ENCODE results near the gene OSBPL8. TPM values are rescaled to one million over a fixed set of nuclear protein-coding genes. Genes with fewer than 3 reads are reported as not detected.

Gene OSBPL8
- total RNA-seq, 5 donors from 2014 or later (not counting 1 experiment from before 2014, with no cell fraction given) = 122 to 152 (median 130) TPM

- no peaks in the 10 kb centered on the region for H3K27me3 ChIP-seq (replicated peaks in 1 of 2; ENCODE audit: control insufficient read depth in 2 of 2, extremely low read depth in 1 of 2, insufficient read depth in 2 of 2, low read length in 1 of 2)
- no peak overlapping the region for H3K27ac ChIP-seq (ENCODE audit: low read length)
- H3K4me3 ChIP-seq (ENCODE audit: control insufficient read depth in 1 of 2, extremely low read depth in 1 of 2, low read length in 1 of 2) = no peak overlapping the region
- ChIA-PET CTCF (interaction anchor here (0.6 to 1.4 kb wide), 3 partner anchors 9 to 563 kb away, joined by 3 to 5 read pairs (median 3); no protein-coding TSS in a partner anchor), POLR2A (interaction anchor here (0.6 to 0.9 kb wide), 4 partner anchors 9 to 1653 kb away, joined by 3 to 8 read pairs (median 4); no protein-coding TSS in a partner anchor)
- Mint-ChIP-seq H3K9me3 (no peaks in the 10 kb centered on the region), H3K4me1 (peaks cover 74 to 82% (median 79%) of the 10 kb centered on the region in 3 donors), H3K27me3 (no peaks in the 10 kb centered on the region), H3K4me3 (no peak overlapping the region), H3K36me3 (peaks cover 15% of the 10 kb centered on the region), H3K27ac (no peak overlapping the region)
- ATAC-seq (replicated peaks in 1 of 4) (no peak), DNase-seq (no peak)
- no CpG with 5 or more reads among the region's 1 CpG for WGBS (ENCODE audit: insufficient coverage)
- peaks cover 14 to 39% of the 10 kb centered on the region in 2 experiments for H3K4me1 ChIP-seq (ENCODE audit: control insufficient read depth in 1 of 2, extremely low read depth in 1 of 2, insufficient read depth in 2 of 2, low read length in 2 of 2)
- no peaks in the 10 kb centered on the region for H3K36me3 ChIP-seq (ENCODE audit: control insufficient read depth in 2 of 2, extremely low read depth in 1 of 2, insufficient read depth in 1 of 2, low read length in 1 of 2)
- no peaks in the 10 kb centered on the region for H3K9me3 ChIP-seq
These were observed 14.1 kb downstream of the OSBPL8 start for GRCh38 chr12:76545486-76545885.

GRCh38 chr12:76544601-76545261, 14.8 kb downstream of the OSBPL8 start:
- no peak for DNase-seq
- Histone ChIP-seq H3K27ac (ENCODE audit: low read length) (no peak overlapping the region), H3K9me3 (no peaks in the 10 kb centered on the region), H3K4me1 (ENCODE audit: control insufficient read depth in 1 of 2, extremely low read depth in 1 of 2, insufficient read depth in 2 of 2, low read length in 2 of 2) (peaks cover 11 to 41% of the 10 kb centered on the region in 2 experiments), H3K4me3 (ENCODE audit: control insufficient read depth in 1 of 2, extremely low read depth in 1 of 2, low read length in 1 of 2) (no peak overlapping the region), H3K27me3 (replicated peaks in 1 of 2; ENCODE audit: control insufficient read depth in 2 of 2, extremely low read depth in 1 of 2, insufficient read depth in 2 of 2, low read length in 1 of 2) (no peaks in the 10 kb centered on the region), H3K36me3 (ENCODE audit: control insufficient read depth in 2 of 2, extremely low read depth in 1 of 2, insufficient read depth in 1 of 2, low read length in 1 of 2) (no peaks in the 10 kb centered on the region)
- CTCF ChIA-PET = interaction anchor here in 1 of 2 donors (0.6 to 0.8 kb wide), 2 partner anchors 10 to 12 kb away, joined by 3 to 9 read pairs; no protein-coding TSS in a partner anchor
- H3K27me3 Mint-ChIP-seq = no peaks in the 10 kb centered on the region
- ATAC-seq (replicated peaks in 1 of 4) = no peak
- H3K27ac Mint-ChIP-seq = no peak overlapping the region
- peaks cover 72 to 82% (median 79%) of the 10 kb centered on the region in 3 donors for H3K4me1 Mint-ChIP-seq
- peaks cover 16% of the 10 kb centered on the region for H3K36me3 Mint-ChIP-seq
- H3K4me3 Mint-ChIP-seq = no peak overlapping the region
- H3K9me3 Mint-ChIP-seq = no peaks in the 10 kb centered on the region
- WGBS (ENCODE audit: insufficient coverage) = no CpG with 5 or more reads among the region's 4 CpGs
- POLR2A ChIA-PET = interaction anchor here (0.6 to 0.7 kb wide), 2 partner anchors 10 to 1652 kb away, joined by 3 read pairs; no protein-coding TSS in a partner anchor

GRCh38 chr12:76543813-76544347, 15.7 kb downstream of the OSBPL8 start:
- Histone ChIP-seq H3K27ac (ENCODE audit: low read length) (no peak overlapping the region), H3K27me3 (replicated peaks in 1 of 2; ENCODE audit: control insufficient read depth in 2 of 2, extremely low read depth in 1 of 2, insufficient read depth in 2 of 2, low read length in 1 of 2) (no peaks in the 10 kb centered on the region), H3K4me3 (ENCODE audit: control insufficient read depth in 1 of 2, extremely low read depth in 1 of 2, low read length in 1 of 2) (no peak overlapping the region), H3K36me3 (ENCODE audit: control insufficient read depth in 2 of 2, extremely low read depth in 1 of 2, insufficient read depth in 1 of 2, low read length in 1 of 2) (no peaks in the 10 kb centered on the region), H3K9me3 (no peaks in the 10 kb centered on the region), H3K4me1 (ENCODE audit: control insufficient read depth in 1 of 2, extremely low read depth in 1 of 2, insufficient read depth in 2 of 2, low read length in 2 of 2) (peaks cover 7 to 34% of the 10 kb centered on the region in 2 experiments)
- ChIA-PET CTCF (interaction anchor here in 1 of 2 donors (0.8 kb wide), 1 partner anchor 11 kb away, joined by 9 read pairs; no protein-coding TSS in a partner anchor), POLR2A (no interaction called here)
- Mint-ChIP-seq H3K4me1 (peaks cover 72 to 78% (median 78%) of the 10 kb centered on the region in 3 donors), H3K4me3 (no peak overlapping the region), H3K27ac (no peak overlapping the region), H3K36me3 (peaks cover 11% of the 10 kb centered on the region), H3K9me3 (no peaks in the 10 kb centered on the region), H3K27me3 (no peaks in the 10 kb centered on the region)
- no peak for ATAC-seq (replicated peaks in 1 of 4)
- WGBS (ENCODE audit: insufficient coverage) = 100% methylated on average over 1 of the region's 4 CpGs
- DNase-seq = no peak

- WGBS (ENCODE audit: insufficient coverage) = no CpG with 5 or more reads among the region's 5 CpGs
- H3K4me3 ChIP-seq (ENCODE audit: control insufficient read depth in 1 of 2, extremely low read depth in 1 of 2, low read length in 1 of 2) = no peak overlapping the region
- Mint-ChIP-seq H3K27ac (peak overlapping the region in 1 of 2 donors; percentile 1), H3K9me3 (no peaks in the 10 kb centered on the region), H3K36me3 (peaks cover 9% of the 10 kb centered on the region), H3K4me1 (peaks cover 67 to 71% (median 68%) of the 10 kb centered on the region in 3 donors), H3K27me3 (no peaks in the 10 kb centered on the region), H3K4me3 (peak overlapping the region in 1 of 3 donors; percentile 44)
- CTCF ChIA-PET = no interaction called here
- no peaks in the 10 kb centered on the region for H3K36me3 ChIP-seq (ENCODE audit: control insufficient read depth in 2 of 2, extremely low read depth in 1 of 2, insufficient read depth in 1 of 2, low read length in 1 of 2)
- ATAC-seq (replicated peaks in 1 of 4) = no peak
- H3K27me3 ChIP-seq (replicated peaks in 1 of 2; ENCODE audit: control insufficient read depth in 2 of 2, extremely low read depth in 1 of 2, insufficient read depth in 2 of 2, low read length in 1 of 2) = no peaks in the 10 kb centered on the region
- H3K27ac ChIP-seq (ENCODE audit: low read length) = no peak overlapping the region
- POLR2A ChIA-PET = no interaction called here
- DNase-seq = no peak
- no peaks in the 10 kb centered on the region for H3K9me3 ChIP-seq
- H3K4me1 ChIP-seq (ENCODE audit: control insufficient read depth in 1 of 2, extremely low read depth in 1 of 2, insufficient read depth in 2 of 2, low read length in 2 of 2) = peaks cover 7 to 25% of the 10 kb centered on the region in 2 experiments
These were observed 16.7 kb downstream of the OSBPL8 start for GRCh38 chr12:76542908-76543307.

- DNase-seq = no peak
- H3K4me1 ChIP-seq (ENCODE audit: control insufficient read depth in 1 of 2, extremely low read depth in 1 of 2, insufficient read depth in 2 of 2, low read length in 2 of 2) = peaks cover 4 to 16% of the 10 kb centered on the region in 2 experiments
- H3K4me3 ChIP-seq (ENCODE audit: control insufficient read depth in 1 of 2, extremely low read depth in 1 of 2, low read length in 1 of 2) = no peak overlapping the region
- ATAC-seq (replicated peaks in 1 of 4) = no peak
- Mint-ChIP-seq H3K9me3 (peaks cover 0 to 4% (median 0%) of the 10 kb centered on the region in 3 donors), H3K4me1 (peaks cover 59 to 74% (median 59%) of the 10 kb centered on the region in 3 donors), H3K27ac (peak overlapping the region in 1 of 2 donors; percentile 13), H3K27me3 (no peaks in the 10 kb centered on the region), H3K36me3 (peaks cover 28% of the 10 kb centered on the region), H3K4me3 (peak overlapping the region in 1 of 3 donors; percentile 42)
- no CpG with 5 or more reads among the region's 6 CpGs for WGBS (ENCODE audit: insufficient coverage)
- H3K9me3 ChIP-seq = no peaks in the 10 kb centered on the region
- no peaks in the 10 kb centered on the region for H3K27me3 ChIP-seq (replicated peaks in 1 of 2; ENCODE audit: control insufficient read depth in 2 of 2, extremely low read depth in 1 of 2, insufficient read depth in 2 of 2, low read length in 1 of 2)
- ChIA-PET CTCF (interaction anchor here (1.1 to 1.2 kb wide), 2 partner anchors 47 to 63 kb away, joined by 3 read pairs; no protein-coding TSS in a partner anchor), POLR2A (interaction anchor here in 1 of 2 donors (0.9 kb wide), 1 partner anchor 19 kb away, joined by 4 read pairs; no protein-coding TSS in a partner anchor)
- H3K27ac ChIP-seq (ENCODE audit: low read length) = no peak overlapping the region
- H3K36me3 ChIP-seq (ENCODE audit: control insufficient read depth in 2 of 2, extremely low read depth in 1 of 2, insufficient read depth in 1 of 2, low read length in 1 of 2) = peaks cover 0 to 4% of the 10 kb centered on the region in 2 donors
These were observed 19.8 kb downstream of the OSBPL8 start for GRCh38 chr12:76539727-76540126.

GRCh38 chr12:76537923-76538322, 21.6 kb downstream of the OSBPL8 start:
- Histone ChIP-seq H3K36me3 (ENCODE audit: control insufficient read depth in 2 of 2, extremely low read depth in 1 of 2, insufficient read depth in 1 of 2, low read length in 1 of 2) (peaks cover 0 to 4% of the 10 kb centered on the region in 2 donors), H3K27ac (ENCODE audit: low read length) (no peak overlapping the region), H3K9me3 (no peaks in the 10 kb centered on the region), H3K4me1 (ENCODE audit: control insufficient read depth in 1 of 2, extremely low read depth in 1 of 2, insufficient read depth in 2 of 2, low read length in 2 of 2) (peaks cover 4 to 17% of the 10 kb centered on the region in 2 experiments), H3K4me3 (ENCODE audit: control insufficient read depth in 1 of 2, extremely low read depth in 1 of 2, low read length in 1 of 2) (no peak overlapping the region), H3K27me3 (replicated peaks in 1 of 2; ENCODE audit: control insufficient read depth in 2 of 2, extremely low read depth in 1 of 2, insufficient read depth in 2 of 2, low read length in 1 of 2) (no peaks in the 10 kb centered on the region)
- no CpG with 5 or more reads among the region's 2 CpGs for WGBS (ENCODE audit: insufficient coverage)
- H3K27me3 Mint-ChIP-seq = no peaks in the 10 kb centered on the region
- no peak overlapping the region for H3K27ac Mint-ChIP-seq
- DNase-seq (no peak), ATAC-seq (replicated peaks in 1 of 4) (no peak)
- H3K4me3 Mint-ChIP-seq = no peak overlapping the region
- H3K9me3 Mint-ChIP-seq = peaks cover 0 to 4% (median 0%) of the 10 kb centered on the region in 3 donors
- peaks cover 59 to 62% (median 59%) of the 10 kb centered on the region in 3 donors for H3K4me1 Mint-ChIP-seq
- CTCF ChIA-PET = interaction anchor here (0.6 to 0.7 kb wide), 2 partner anchors 49 to 276 kb away, joined by 3 read pairs; no protein-coding TSS in a partner anchor
- POLR2A ChIA-PET = no interaction called here
- H3K36me3 Mint-ChIP-seq = peaks cover 38% of the 10 kb centered on the region

Measured in T-cell (primary cell).